ENCODE results near the gene CHCHD10.

DNA sequence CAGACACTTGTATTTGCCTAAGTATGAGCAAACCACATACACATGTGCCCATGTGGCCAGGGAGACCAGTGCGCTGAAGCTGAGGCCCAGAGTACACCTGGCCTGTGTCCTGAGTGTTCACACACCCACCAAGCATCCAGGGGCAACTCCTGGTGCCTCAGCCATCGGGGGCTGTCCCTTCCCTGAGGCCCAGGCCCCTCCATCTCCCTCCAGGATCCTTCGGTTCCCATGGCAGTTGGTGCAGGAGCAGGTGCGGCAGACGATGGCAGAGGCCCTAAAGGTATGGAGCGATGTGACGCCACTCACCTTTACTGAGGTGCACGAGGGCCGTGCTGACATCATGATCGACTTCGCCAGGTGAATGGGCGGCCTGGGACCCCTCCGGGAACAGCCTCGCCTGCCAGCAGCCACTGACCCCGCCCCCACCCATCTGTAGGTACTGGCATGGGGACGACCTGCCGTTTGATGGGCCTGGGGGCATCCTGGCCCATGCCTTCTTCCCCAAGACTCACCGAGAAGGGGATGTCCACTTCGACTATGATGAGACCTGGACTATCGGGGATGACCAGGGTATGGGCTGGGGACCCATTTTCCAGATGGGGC is 12.5 kb upstream of the CHCHD10 start:
- no peak for TF ChIP-seq CBFB (CRISPR knock-in tag; IDR thresholded peaks at IDR 0.05; ENCODE audit: low read depth)
- TF ChIP-seq NR1H2 (CRISPR knock-in tag; IDR thresholded peaks at IDR 0.05), result no peak
- no peak for TF ChIP-seq SMAD3 (CRISPR knock-in tag; IDR thresholded peaks at IDR 0.05; ENCODE audit: borderline replicate concordance)
- TF ChIP-seq, protein P1, sequence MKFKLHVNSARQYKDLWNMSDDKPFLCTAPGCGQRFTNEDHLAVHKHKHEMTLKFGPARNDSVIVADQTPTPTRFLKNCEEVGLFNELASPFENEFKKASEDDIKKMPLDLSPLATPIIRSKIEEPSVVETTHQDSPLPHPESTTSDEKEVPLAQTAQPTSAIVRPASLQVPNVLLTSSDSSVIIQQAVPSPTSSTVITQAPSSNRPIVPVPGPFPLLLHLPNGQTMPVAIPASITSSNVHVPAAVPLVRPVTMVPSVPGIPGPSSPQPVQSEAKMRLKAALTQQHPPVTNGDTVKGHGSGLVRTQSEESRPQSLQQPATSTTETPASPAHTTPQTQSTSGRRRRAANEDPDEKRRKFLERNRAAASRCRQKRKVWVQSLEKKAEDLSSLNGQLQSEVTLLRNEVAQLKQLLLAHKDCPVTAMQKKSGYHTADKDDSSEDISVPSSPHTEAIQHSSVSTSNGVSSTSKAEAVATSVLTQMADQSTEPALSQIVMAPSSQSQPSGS (CRISPR knock-in tag; IDR thresholded peaks at IDR 0.05; ENCODE audit: borderline replicate concordance, low read depth), result no peak
- TF ChIP-seq, protein P2, sequence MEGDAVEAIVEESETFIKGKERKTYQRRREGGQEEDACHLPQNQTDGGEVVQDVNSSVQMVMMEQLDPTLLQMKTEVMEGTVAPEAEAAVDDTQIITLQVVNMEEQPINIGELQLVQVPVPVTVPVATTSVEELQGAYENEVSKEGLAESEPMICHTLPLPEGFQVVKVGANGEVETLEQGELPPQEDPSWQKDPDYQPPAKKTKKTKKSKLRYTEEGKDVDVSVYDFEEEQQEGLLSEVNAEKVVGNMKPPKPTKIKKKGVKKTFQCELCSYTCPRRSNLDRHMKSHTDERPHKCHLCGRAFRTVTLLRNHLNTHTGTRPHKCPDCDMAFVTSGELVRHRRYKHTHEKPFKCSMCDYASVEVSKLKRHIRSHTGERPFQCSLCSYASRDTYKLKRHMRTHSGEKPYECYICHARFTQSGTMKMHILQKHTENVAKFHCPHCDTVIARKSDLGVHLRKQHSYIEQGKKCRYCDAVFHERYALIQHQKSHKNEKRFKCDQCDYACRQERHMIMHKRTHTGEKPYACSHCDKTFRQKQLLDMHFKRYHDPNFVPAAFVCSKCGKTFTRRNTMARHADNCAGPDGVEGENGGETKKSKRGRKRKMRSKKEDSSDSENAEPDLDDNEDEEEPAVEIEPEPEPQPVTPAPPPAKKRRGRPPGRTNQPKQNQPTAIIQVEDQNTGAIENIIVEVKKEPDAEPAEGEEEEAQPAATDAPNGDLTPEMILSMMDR (IDR thresholded peaks at IDR 0.05), result no peak
- no peak for TF ChIP-seq TEAD1 (CRISPR knock-in tag; IDR thresholded peaks at IDR 0.05)
- TF ChIP-seq, protein P3, sequence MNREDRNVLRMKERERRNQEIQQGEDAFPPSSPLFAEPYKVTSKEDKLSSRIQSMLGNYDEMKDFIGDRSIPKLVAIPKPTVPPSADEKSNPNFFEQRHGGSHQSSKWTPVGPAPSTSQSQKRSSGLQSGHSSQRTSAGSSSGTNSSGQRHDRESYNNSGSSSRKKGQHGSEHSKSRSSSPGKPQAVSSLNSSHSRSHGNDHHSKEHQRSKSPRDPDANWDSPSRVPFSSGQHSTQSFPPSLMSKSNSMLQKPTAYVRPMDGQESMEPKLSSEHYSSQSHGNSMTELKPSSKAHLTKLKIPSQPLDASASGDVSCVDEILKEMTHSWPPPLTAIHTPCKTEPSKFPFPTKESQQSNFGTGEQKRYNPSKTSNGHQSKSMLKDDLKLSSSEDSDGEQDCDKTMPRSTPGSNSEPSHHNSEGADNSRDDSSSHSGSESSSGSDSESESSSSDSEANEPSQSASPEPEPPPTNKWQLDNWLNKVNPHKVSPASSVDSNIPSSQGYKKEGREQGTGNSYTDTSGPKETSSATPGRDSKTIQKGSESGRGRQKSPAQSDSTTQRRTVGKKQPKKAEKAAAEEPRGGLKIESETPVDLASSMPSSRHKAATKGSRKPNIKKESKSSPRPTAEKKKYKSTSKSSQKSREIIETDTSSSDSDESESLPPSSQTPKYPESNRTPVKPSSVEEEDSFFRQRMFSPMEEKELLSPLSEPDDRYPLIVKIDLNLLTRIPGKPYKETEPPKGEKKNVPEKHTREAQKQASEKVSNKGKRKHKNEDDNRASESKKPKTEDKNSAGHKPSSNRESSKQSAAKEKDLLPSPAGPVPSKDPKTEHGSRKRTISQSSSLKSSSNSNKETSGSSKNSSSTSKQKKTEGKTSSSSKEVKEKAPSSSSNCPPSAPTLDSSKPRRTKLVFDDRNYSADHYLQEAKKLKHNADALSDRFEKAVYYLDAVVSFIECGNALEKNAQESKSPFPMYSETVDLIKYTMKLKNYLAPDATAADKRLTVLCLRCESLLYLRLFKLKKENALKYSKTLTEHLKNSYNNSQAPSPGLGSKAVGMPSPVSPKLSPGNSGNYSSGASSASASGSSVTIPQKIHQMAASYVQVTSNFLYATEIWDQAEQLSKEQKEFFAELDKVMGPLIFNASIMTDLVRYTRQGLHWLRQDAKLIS (CRISPR knock-in tag; IDR thresholded peaks at IDR 0.05; ENCODE audit: borderline replicate concordance), result no peak
- no peak for TF ChIP-seq ZNF416 (CRISPR knock-in tag; IDR thresholded peaks at IDR 0.05)
